GM13977 (cell line): ENCODE measurements around the gene AFF3.

Experiments
- DNase-seq: peaks from one replicate; pipeline ENCODE4 v3.0.0; 2012; ENCODE audit warnings: low spot score
- CTCF ChIP-seq: IDR thresholded peaks from 2 replicates; pipeline ENCODE4 v1.5.1; 2012; ENCODE audit warnings: mild to moderate bottlenecking, control low read depth; ENCODE audit not compliant: insufficient read depth; ENCODE audit errors: extremely low read depth, missing control alignments
- in situ Hi-C: fragments of 300-500 bp; cut with MboI; formaldehyde crosslinking; loops from one replicate; pipeline ENCODE4 v1.12.0; 2022; ENCODE audit warnings: low sequenced_read_pairs, low pct_unique_long_range_greater_than_20kb, mixed read lengths, inconsistent platforms; ENCODE audit not compliant: unreplicated experiment

Gene AFF3

DNA sequence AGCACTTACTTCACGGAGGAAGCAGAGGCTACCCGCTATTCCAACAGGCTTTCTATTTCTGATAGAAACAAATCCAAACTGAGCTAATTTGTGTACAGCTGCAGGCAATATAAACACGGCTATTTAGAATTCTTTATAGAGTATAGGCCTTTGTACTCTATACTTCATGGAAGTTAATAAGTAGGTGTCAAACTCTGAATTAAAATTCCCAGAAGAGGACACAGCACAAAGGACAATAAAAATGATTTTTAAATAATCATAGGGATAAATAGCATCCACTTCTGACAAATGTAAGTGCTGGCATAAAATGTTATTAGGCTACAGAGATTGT lies 261.5 kb downstream of the AFF3 start:
- in situ Hi-C loops: no loop called here
- TF ChIP-seq CTCF: no peak
- DNase-seq: no peak

- in situ Hi-C loops: no loop called here
- no peak for TF ChIP-seq CTCF
- DNase-seq: no peak
Observed at GRCh38 chr2:99880148-99880963, 262.0 kb downstream of the AFF3 start.

GRCh38 chr2:99879481-99879880 lies 262.9 kb downstream of the AFF3 start:
- no peak for DNase-seq
- no peak for TF ChIP-seq CTCF
- in situ Hi-C loops: no loop called here

DNA sequence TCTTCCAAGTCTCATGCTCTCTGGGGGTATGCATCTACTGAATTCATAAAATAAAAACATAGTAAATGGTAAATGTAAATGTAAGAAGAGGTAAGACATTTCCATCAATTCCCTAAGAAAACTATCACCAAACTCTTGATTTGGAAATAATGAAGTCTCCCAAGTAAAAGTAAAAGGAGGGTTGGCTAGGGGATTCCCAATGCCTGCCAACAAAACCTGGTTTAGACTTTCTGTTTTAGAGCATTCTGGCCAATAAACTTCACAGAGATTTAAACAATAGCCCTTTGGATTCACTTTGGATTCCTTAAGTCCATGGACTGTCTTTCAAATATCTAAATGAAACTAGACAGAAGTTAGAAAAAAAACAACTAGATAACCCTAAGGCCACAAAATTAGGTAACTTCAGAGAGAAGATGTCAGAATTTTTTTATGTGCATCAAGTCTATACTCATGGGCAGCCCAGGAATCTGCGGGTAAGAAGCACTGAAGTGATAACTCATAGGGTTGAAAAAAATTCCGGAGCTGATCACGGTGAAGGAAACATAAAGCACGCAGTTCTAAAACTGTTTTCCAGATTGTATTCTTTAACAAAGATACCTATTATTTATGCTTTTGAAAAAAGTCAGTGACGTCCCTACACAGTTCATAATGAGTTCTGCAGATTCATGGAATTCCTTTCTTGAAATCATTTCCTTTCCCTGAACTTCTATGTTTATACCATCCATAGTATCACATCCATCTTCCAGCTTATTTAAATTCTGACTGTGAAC lies 263.6 kb downstream of the AFF3 start:
- TF ChIP-seq CTCF: no peak
- DNase-seq: no peak
- in situ Hi-C loops: no loop called here

GRCh38 chr2:99877963-99878362 lies 264.4 kb downstream of the AFF3 start:
- no peak for DNase-seq
- TF ChIP-seq CTCF: no peak
- in situ Hi-C loops: no loop called here

DNA sequence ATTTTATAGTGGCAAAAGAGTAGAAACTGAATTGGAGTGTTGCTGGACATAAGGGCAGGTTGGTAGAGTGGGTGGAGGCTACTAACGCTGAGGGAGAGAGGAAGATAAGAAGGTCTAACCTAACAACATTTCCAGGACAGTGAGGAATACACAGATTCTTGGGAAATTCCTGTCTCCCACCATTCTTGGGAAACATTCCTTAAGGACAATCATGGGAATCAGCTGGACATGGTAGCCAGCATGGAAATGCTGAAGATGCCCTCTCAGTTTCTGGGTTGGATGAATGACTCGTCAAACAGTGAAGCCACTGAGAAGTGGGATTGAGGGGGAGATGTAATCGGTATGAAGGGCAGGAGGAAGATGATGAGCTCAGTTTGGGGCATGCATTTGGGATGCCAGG lies 265.4 kb downstream of the AFF3 start:
- in situ Hi-C loops: no loop called here
- TF ChIP-seq CTCF: no peak
- DNase-seq: no peak
